H1 (cell line): ENCODE data around the gene UNC5B. TPM values are rescaled to one million over a fixed set of nuclear protein-coding genes. Genes with fewer than 3 reads are reported as not detected.

Source experiments
- CTCF ChIA-PET: fragments of 300-600 bp; sonication (Branson Sonifier 250); formaldehyde crosslinking; loops from one replicate; lab custom pipeline; 2021; ENCODE audit not compliant: partially characterized antibody; lab: Charles Lee
- POLR2A ChIA-PET: fragments of 300-600 bp; sonication (Branson Sonifier 250); formaldehyde crosslinking; loops from one replicate; lab custom pipeline; 2021; ENCODE audit warnings: inconsistent platforms; ENCODE audit not compliant: partially characterized antibody; lab: Charles Lee
- DNase-seq, 2 experiments: peaks; one replicate each; pipeline versions ENCODE4 v3.0.0 to v3.0.0-alpha.2; 2010 to 2022; ENCODE audit warnings: low spot score in 2 of 2, low read depth in 1 of 2, mixed read lengths in 1 of 2
- FAIRE-seq: peaks from 2 replicates; lab custom pipeline; 2011; peaks lifted over from hg19 to GRCh38; lab: Jason Lieb, UNC
- H2AFZ ChIP-seq: 2 replicates; pipeline ENCODE4 v1.8.1; 2012; ENCODE audit warnings: low read length, inconsistent platforms
- H2AK5ac ChIP-seq: 2 replicates; pipeline ENCODE4 v1.6.1; 2013; ENCODE audit warnings: low read depth, low read length
- H2BK120ac ChIP-seq: replicated peaks from 2 replicates; pipeline ENCODE3; 2013; ENCODE audit warnings: low read depth, low read length, inconsistent platforms
- H2BK12ac ChIP-seq: 2 replicates; pipeline ENCODE4 v1.6.1; 2013; ENCODE audit warnings: low read depth, low read length
- H2BK15ac ChIP-seq: 2 replicates; pipeline ENCODE4 v1.6.1; 2013; ENCODE audit warnings: low read length
- H2BK20ac ChIP-seq: 2 replicates; pipeline ENCODE4 v1.6.1; 2013; ENCODE audit warnings: low read length
- H2BK5ac ChIP-seq: 2 replicates; pipeline ENCODE4 v1.6.1; 2013; ENCODE audit warnings: low read depth, low read length
- H3K14ac ChIP-seq: 2 replicates; pipeline ENCODE4 v1.6.1; 2013; ENCODE audit warnings: inconsistent platforms; ENCODE audit not compliant: insufficient read length
- H3K18ac ChIP-seq: 2 replicates; pipeline ENCODE4 v1.6.1; 2013; ENCODE audit warnings: low read length; ENCODE audit errors: extremely low read depth
- H3K23ac ChIP-seq: 2 replicates; pipeline ENCODE4 v1.6.1; 2013; ENCODE audit warnings: inconsistent platforms; ENCODE audit not compliant: insufficient read length
- H3K23me2 ChIP-seq: 2 replicates; pipeline ENCODE4 v1.6.1; 2013; ENCODE audit warnings: low read depth, low read length
- H3K27ac ChIP-seq: 2 replicates; pipeline ENCODE4 v1.6.1; 2011; ENCODE audit warnings: low read depth, low read length, inconsistent platforms
- H3K27me3 ChIP-seq, 4 experiments: replicated peaks in 1 of 4; 1 replicate in 1 of 4; 2 replicates in 3 of 4; pipeline versions ENCODE4 v1.6.1 to v1.8.1; 2011 to 2013; ENCODE audit warnings: low read length in 3 of 4, mild to moderate bottlenecking in 3 of 4, inconsistent platforms in 2 of 4, mixed read lengths in 2 of 4, moderate library complexity in 1 of 4; ENCODE audit not compliant: control insufficient read depth in 3 of 4, insufficient read depth in 3 of 4; ENCODE audit errors: extremely low read depth in 1 of 4
- H3K36me3 ChIP-seq, 4 experiments: 2 replicates each; pipeline versions ENCODE4 v1.6.1 to v1.8.1; 2011 to 2013; ENCODE audit warnings: mild to moderate bottlenecking in 4 of 4, low read length in 3 of 4, moderate library complexity in 2 of 4, control low read depth in 1 of 4, inconsistent platforms in 1 of 4; ENCODE audit not compliant: insufficient read depth in 4 of 4, control insufficient read depth in 2 of 4
- H3K4ac ChIP-seq: replicated peaks from 2 replicates; pipeline ENCODE3; 2013; ENCODE audit warnings: low read length, low read depth, mixed read lengths, inconsistent platforms; ENCODE audit not compliant: insufficient read length
- H3K4me1 ChIP-seq, 4 experiments: replicated peaks in 1 of 4; 1 replicate in 1 of 4; 2 replicates in 3 of 4; pipeline versions ENCODE4 v1.6.1 to v1.8.1; 2011 to 2013; ENCODE audit warnings: low read length in 3 of 4, inconsistent platforms in 2 of 4, mixed read lengths in 1 of 4; ENCODE audit not compliant: insufficient read depth in 4 of 4, control insufficient read depth in 3 of 4
- H3K4me2 ChIP-seq, 2 experiments: 2 replicates each; pipeline versions ENCODE4 v1.6.1 to v1.8.1; 2011 to 2013; ENCODE audit warnings: low read depth in 2 of 2, low read length in 2 of 2, control low read depth in 1 of 2, inconsistent platforms in 1 of 2, mild to moderate bottlenecking in 1 of 2; ENCODE audit not compliant: insufficient read depth in 1 of 2
- H3K4me3 ChIP-seq, 4 experiments: fragments of 200-600, 300-600 bp in 1 of 4; sonication (generic), shearing (Covaris generic), sonication (Bioruptor Twin) in 1 of 4; 2 replicates each; pipeline versions ENCODE4 v1.5.1 to v1.8.1; 2011 to 2016; ENCODE audit warnings: low read length in 4 of 4, low read depth in 3 of 4, control low read depth in 2 of 4, inconsistent platforms in 2 of 4, mild to moderate bottlenecking in 2 of 4, mixed read lengths in 1 of 4, moderate library complexity in 1 of 4; ENCODE audit not compliant: insufficient read depth in 2 of 4; ENCODE audit errors: extremely low read depth in 1 of 4
- H3K56ac ChIP-seq: replicated peaks from 2 replicates; pipeline ENCODE3; 2013; ENCODE audit warnings: low read depth, mild to moderate bottlenecking, mixed read lengths, low read length, inconsistent platforms; ENCODE audit not compliant: insufficient read length
- H3K79me1 ChIP-seq: 2 replicates; pipeline ENCODE4 v1.6.1; 2013; ENCODE audit warnings: low read depth, low read length, control low read depth
- H3K79me2 ChIP-seq, 2 experiments: 2 replicates each; pipeline versions ENCODE4 v1.6.1 to v1.8.1; 2012 to 2013; ENCODE audit warnings: low read length in 2 of 2, mild to moderate bottlenecking in 2 of 2, inconsistent platforms in 1 of 2; ENCODE audit not compliant: insufficient read depth in 2 of 2, control insufficient read depth in 1 of 2
- H3K9ac ChIP-seq, 4 experiments: replicated peaks in 1 of 4; 1 replicate in 1 of 4; 2 replicates in 3 of 4; pipeline versions ENCODE4 v1.6.1 to v1.8.1; 2011 to 2013; ENCODE audit warnings: low read depth in 3 of 4, low read length in 3 of 4, control low read depth in 2 of 4, mild to moderate bottlenecking in 2 of 4, moderate library complexity in 2 of 4, inconsistent platforms in 1 of 4; ENCODE audit errors: extremely low read depth in 1 of 4
- H3K9me3 ChIP-seq, 2 experiments: 2 replicates each; pipeline versions ENCODE4 v1.6.1 to v1.8.1; 2012 to 2013; ENCODE audit warnings: mild to moderate bottlenecking in 2 of 2, moderate library complexity in 2 of 2, control low read depth in 1 of 2, inconsistent platforms in 1 of 2, low read depth in 1 of 2, low read length in 1 of 2, mixed read lengths in 1 of 2; ENCODE audit not compliant: insufficient read depth in 2 of 2
- H4K20me1 ChIP-seq, 2 experiments: replicated peaks in 1 of 2; 2 replicates each; pipeline versions ENCODE3 to v1.8.1; 2011 to 2013; ENCODE audit warnings: inconsistent platforms in 2 of 2, low read length in 2 of 2, mild to moderate bottlenecking in 1 of 2; ENCODE audit not compliant: insufficient read depth in 2 of 2, control insufficient read depth in 1 of 2
- H4K5ac ChIP-seq: 2 replicates; pipeline ENCODE4 v1.6.1; 2013; ENCODE audit warnings: low read length, low read depth, mixed read lengths, inconsistent platforms; ENCODE audit not compliant: insufficient read length
- H4K8ac ChIP-seq: 2 replicates; pipeline ENCODE4 v1.8.0; 2013; ENCODE audit warnings: mild to moderate bottlenecking, moderate library complexity, low read length, inconsistent platforms; ENCODE audit not compliant: insufficient read depth; ENCODE audit errors: extremely low read depth
- H4K91ac ChIP-seq: replicated peaks from 2 replicates; pipeline ENCODE3; 2013; ENCODE audit warnings: low read length, mixed read lengths, inconsistent platforms; ENCODE audit not compliant: insufficient read length
- ATF2 ChIP-seq: IDR thresholded peaks from 2 replicates; pipeline ENCODE4 v1.6.1; 2012; ENCODE audit warnings: low read length, inconsistent platforms
- RBBP5 ChIP-seq: IDR thresholded peaks from 2 replicates; pipeline ENCODE4 v1.7.1; 2012; ENCODE audit warnings: low read depth, mild to moderate bottlenecking, inconsistent platforms, low read length, moderate library complexity, borderline replicate concordance
- SP1 ChIP-seq: IDR thresholded peaks from 2 replicates; pipeline ENCODE4 v1.6.1; 2011; ENCODE audit warnings: low read depth, low read length
- SRF ChIP-seq: IDR thresholded peaks from 2 replicates; pipeline ENCODE4 v1.6.1; 2011; ENCODE audit warnings: mild to moderate bottlenecking, low read depth, low read length, moderate library complexity
- TAF1 ChIP-seq: IDR thresholded peaks from 2 replicates; pipeline ENCODE4 v1.6.1; 2011; ENCODE audit warnings: mild to moderate bottlenecking, low read depth, low read length
- TCF12 ChIP-seq: IDR thresholded peaks from 2 replicates; pipeline ENCODE4 v1.6.1; 2011; ENCODE audit warnings: low read depth, mild to moderate bottlenecking, low read length
- WGBS, 2 experiments: shearing (Covaris generic) in 1 of 2; methylation state at CpG; one replicate each; pipeline versions ENCODE4 v1.1.6 to v1.1.7; 2013 to 2015; ENCODE audit warnings: low lambda C conversion rate in 2 of 2, mixed read lengths in 2 of 2, inconsistent platforms in 1 of 2, low coverage in 1 of 2, missing lambda C conversion rate in 1 of 2; ENCODE audit not compliant: insufficient replicate concordance in 2 of 2, insufficient coverage in 1 of 2, insufficient read length in 1 of 2; ENCODE audit errors: extremely low coverage in 1 of 2, missing lambda C conversion rate in 1 of 2; 5-methylcytosine and 5-hydroxymethylcytosine counted together
- polyA plus RNA-seq, 7 experiments: library from polyadenylated mRNA; depleted of rRNA in 3 of 7; stranded (reverse) in 5 of 7; unstranded in 2 of 7; fragments of >200 nt in 5 of 7; fragments of 200-250 nt in 2 of 7; gene quantifications; 1 replicate in 5 of 7; 2 replicates in 1 of 7; 4 replicates in 1 of 7; pipeline versions ENCODE4 v1.2.1 to v1.2.3, GENCODE V29; 2011 to 2013; ENCODE audit warnings: missing spikeins in 2 of 7, mixed read lengths in 2 of 7
- total RNA-seq: library from RNA; stranded (reverse); fragmentation: NEBNext Ultra II Directional; extraction: Animal tissue kit (Norgen Biotek cat#: 25700); gene quantifications from 2 replicates; pipeline ENCODE4 v1.2.1, GENCODE V29; 2021

The UNC5B gene
- total and polyA plus RNA-seq, 2 of the 8 experiments (the other 6 are each of a cell fraction or from before 2014, with no cell fraction given), result 27.9 to 31.8 TPM

GRCh38 chr10:71290806-71291527, 78.6 kb downstream of the UNC5B start:
- H4K5ac ChIP-seq, result no peak overlapping the region
- TF ChIP-seq SRF, result no peak
- no peak for TF ChIP-seq SP1
- no peak for TF ChIP-seq TAF1
- TF ChIP-seq ATF2, result no peak
- TF ChIP-seq RBBP5, result no peak
- TF ChIP-seq TCF12, result no peak
- TF ChIP-seq, all 59 proteins: peak for 0
- Histone ChIP-seq H4K91ac (no peak overlapping the region), H3K4ac (no peak overlapping the region), H3K27ac (no peak overlapping the region), H3K36me3 (peaks cover 11 to 53% (median 33%) of the 10 kb centered on the region in 4 experiments; a peak in 7 of 8 replicates), H3K79me1 (0 out of 2 replicates have a peak, but pooled peaks cover 2% of the 10 kb centered on the region), H2BK15ac (no peak overlapping the region), H2BK20ac (no peak overlapping the region), H3K27me3 (no peaks in the 10 kb centered on the region), H3K14ac (no peak overlapping the region), H4K20me1 (peaks cover 4 to 8% of the 10 kb centered on the region in 2 experiments), H2BK5ac (no peak overlapping the region), H3K56ac (no peak overlapping the region), H2AFZ (no peak overlapping the region), H3K4me1 (no peaks in the 10 kb centered on the region), H3K9me3 (no peaks in the 10 kb centered on the region), H3K18ac (no peak overlapping the region), H3K9ac (no peak overlapping the region), H2AK5ac (no peak overlapping the region), H4K8ac (no peak overlapping the region; the same call in 1 of the 2 replicates), H3K4me2 (no peak overlapping the region), H2BK12ac (no peak overlapping the region), H3K23ac (no peak overlapping the region), H3K23me2 (no peaks in the 10 kb centered on the region), H3K79me2 (no peaks in the 10 kb centered on the region), H3K4me3 (no peak overlapping the region), H2BK120ac (no peak overlapping the region)
- ChIA-PET CTCF (interaction anchor here (0.9 to 5.3 kb wide), 5 partner anchors 12 to 387 kb away, joined by 4 to 35 read pairs (median 7); no protein-coding TSS in a partner anchor), POLR2A (interaction anchor here (0.9 to 1.0 kb wide), 2 partner anchors 8 to 245 kb away, joined by 3 read pairs; no protein-coding TSS in a partner anchor)
- DNase-seq (no peak), FAIRE-seq (no peak)
- WGBS, 2 experiments, result 97% methylated on average over 26 of the region's 26 CpGs; no CpG with 5 or more reads in 1 of the 2 experiments
